ENCODE measurements around the gene BANK1.

Gene BANK1

GRCh38 chr4:101956068-101956825, 165.7 kb downstream of the BANK1 start:
- TF ChIP-seq CTCF (IDR thresholded peaks at IDR 0.05; ENCODE audit: low read depth, low read length) = no peak
- Histone ChIP-seq H3K36me3 (no peaks in the 10 kb centered on the region), H3K4me1 (peaks cover 7% of the 10 kb centered on the region), H3K9me3 (no peaks in the 10 kb centered on the region), H3K4me3 (ENCODE audit: low read depth, low read length) (no peak overlapping the region), H3K27me3 (no peaks in the 10 kb centered on the region)
- no peak for DNase-seq

- Histone ChIP-seq H3K4me1 (peaks cover 7% of the 10 kb centered on the region), H3K4me3 (ENCODE audit: low read depth, low read length) (no peak overlapping the region), H3K27me3 (no peaks in the 10 kb centered on the region), H3K36me3 (no peaks in the 10 kb centered on the region), H3K9me3 (no peaks in the 10 kb centered on the region)
- no peak for DNase-seq
- TF ChIP-seq CTCF (IDR thresholded peaks at IDR 0.05; ENCODE audit: low read depth, low read length) = no peak
These were observed 168.0 kb downstream of the BANK1 start for GRCh38 chr4:101958547-101958946.

- TF ChIP-seq CTCF (IDR thresholded peaks at IDR 0.05; ENCODE audit: low read depth, low read length) = no peak
- no peak for DNase-seq
- Histone ChIP-seq H3K9me3 (no peaks in the 10 kb centered on the region), H3K4me3 (ENCODE audit: low read depth, low read length) (no peak overlapping the region), H3K4me1 (peaks cover 3% of the 10 kb centered on the region), H3K27me3 (no peaks in the 10 kb centered on the region), H3K36me3 (no peaks in the 10 kb centered on the region)
These were observed 169.9 kb downstream of the BANK1 start for GRCh38 chr4:101960431-101960830.

GRCh38 chr4:101961144-101961543, 170.6 kb downstream of the BANK1 start:
- no peaks in the 10 kb centered on the region for H3K27me3 ChIP-seq
- H3K4me3 ChIP-seq (ENCODE audit: low read depth, low read length) = no peak overlapping the region
- H3K4me1 ChIP-seq = no peaks in the 10 kb centered on the region
- no peaks in the 10 kb centered on the region for H3K36me3 ChIP-seq
- DNase-seq = no peak
- no peaks in the 10 kb centered on the region for H3K9me3 ChIP-seq
- TF ChIP-seq CTCF (IDR thresholded peaks at IDR 0.05; ENCODE audit: low read depth, low read length) = no peak

- DNase-seq = no peak
- no peak for TF ChIP-seq CTCF (IDR thresholded peaks at IDR 0.05; ENCODE audit: low read depth, low read length)
- Histone ChIP-seq H3K4me1 (no peaks in the 10 kb centered on the region; the same call in 1 of the 2 replicates), H3K36me3 (no peaks in the 10 kb centered on the region), H3K27me3 (no peaks in the 10 kb centered on the region), H3K9me3 (no peaks in the 10 kb centered on the region), H3K4me3 (ENCODE audit: low read depth, low read length) (no peak overlapping the region)
These were observed 177.3 kb downstream of the BANK1 start for GRCh38 chr4:101967697-101968346.

- H3K9me3 ChIP-seq = no peaks in the 10 kb centered on the region
- H3K27me3 ChIP-seq = no peaks in the 10 kb centered on the region
- no peak for DNase-seq
- H3K4me1 ChIP-seq = no peaks in the 10 kb centered on the region; the same call in 1 of the 2 replicates
- H3K4me3 ChIP-seq (ENCODE audit: low read depth, low read length) = no peak overlapping the region
- H3K36me3 ChIP-seq = no peaks in the 10 kb centered on the region
- TF ChIP-seq CTCF (IDR thresholded peaks at IDR 0.05; ENCODE audit: low read depth, low read length) = no peak
These were observed 177.8 kb downstream of the BANK1 start for GRCh38 chr4:101968364-101968763.
